H9 (cell line): ENCODE data around the gene C19orf81. TPM values are rescaled to one million over a fixed set of nuclear protein-coding genes. Genes with fewer than 3 reads are reported as not detected.

Source experiments
- DNase-seq: peaks from one replicate; pipeline ENCODE4 v3.0.0-alpha.2; 2017
- H2AFZ ChIP-seq: one replicate; pipeline ENCODE4 v1.6.1; 2013; ENCODE audit warnings: mild to moderate bottlenecking, low read length, control low read depth, moderate library complexity
- H2AK5ac ChIP-seq: 2 replicates; pipeline ENCODE4 v1.6.1; 2013; ENCODE audit warnings: low read length, control low read depth, mixed read lengths; ENCODE audit not compliant: insufficient read length
- H2BK120ac ChIP-seq: one replicate; pipeline ENCODE4 v1.6.1; 2013; ENCODE audit warnings: low read depth, mild to moderate bottlenecking, low read length, control low read depth, inconsistent platforms; ENCODE audit not compliant: poor library complexity, severe bottlenecking
- H2BK12ac ChIP-seq: 2 replicates; pipeline ENCODE4 v1.6.1; 2013; ENCODE audit warnings: low read length, control low read depth, mixed read lengths, low read depth; ENCODE audit not compliant: insufficient read length
- H2BK15ac ChIP-seq: 2 replicates; pipeline ENCODE4 v1.6.1; 2013; ENCODE audit warnings: low read depth, low read length, control low read depth
- H2BK20ac ChIP-seq: one replicate; pipeline ENCODE4 v1.6.1; 2013; ENCODE audit warnings: low read depth, mild to moderate bottlenecking, low read length, control low read depth, inconsistent platforms; ENCODE audit not compliant: poor library complexity, severe bottlenecking
- H2BK5ac ChIP-seq: 2 replicates; pipeline ENCODE4 v1.6.1; 2013; ENCODE audit warnings: low read length, control low read depth, mixed read lengths; ENCODE audit not compliant: insufficient read length
- H3K14ac ChIP-seq: 2 replicates; pipeline ENCODE4 v1.6.1; 2013; ENCODE audit warnings: low read length, control low read depth; ENCODE audit not compliant: insufficient read depth
- H3K18ac ChIP-seq: 2 replicates; pipeline ENCODE4 v1.6.1; 2013; ENCODE audit warnings: low read depth, mild to moderate bottlenecking, mixed read lengths, low read length, control low read depth; ENCODE audit not compliant: insufficient read length
- H3K23ac ChIP-seq: 2 replicates; pipeline ENCODE4 v1.6.1; 2013; ENCODE audit warnings: low read length, control low read depth, mixed read lengths, low read depth; ENCODE audit not compliant: insufficient read length
- H3K23me2 ChIP-seq: 2 replicates; pipeline ENCODE4 v1.6.1; 2013; ENCODE audit warnings: low read depth, mild to moderate bottlenecking, mixed read lengths, low read length, control low read depth; ENCODE audit not compliant: insufficient read length, poor library complexity, severe bottlenecking
- H3K27ac ChIP-seq: 2 replicates; pipeline ENCODE4 v1.5.1; 2013; ENCODE audit warnings: low read length, control low read depth, mixed read lengths, low read depth; ENCODE audit not compliant: insufficient read length
- H3K27me3 ChIP-seq: 2 replicates; pipeline ENCODE4 v1.6.1; 2013; ENCODE audit warnings: low read length, control low read depth, inconsistent platforms; ENCODE audit not compliant: insufficient read depth
- H3K4ac ChIP-seq: 2 replicates; pipeline ENCODE4 v1.6.1; 2013; ENCODE audit warnings: low read depth, mild to moderate bottlenecking, control low read depth, inconsistent platforms, low read length, moderate library complexity
- H3K4me1 ChIP-seq: 2 replicates; pipeline ENCODE4 v1.6.1; 2013; ENCODE audit warnings: low read length, control low read depth, inconsistent platforms; ENCODE audit not compliant: insufficient read depth
- H3K4me2 ChIP-seq: 2 replicates; pipeline ENCODE4 v1.6.1; 2013; ENCODE audit warnings: low read length, control low read depth, mixed read lengths; ENCODE audit not compliant: insufficient read length, insufficient read depth
- H3K56ac ChIP-seq: 2 replicates; pipeline ENCODE4 v1.6.1; 2013; ENCODE audit warnings: low read depth, mild to moderate bottlenecking, mixed read lengths, low read length, control low read depth; ENCODE audit not compliant: insufficient read length
- H3K79me1 ChIP-seq: 2 replicates; pipeline ENCODE4 v1.6.1; 2013; ENCODE audit warnings: low read depth, mild to moderate bottlenecking, moderate library complexity, low read length, control low read depth, inconsistent platforms; ENCODE audit not compliant: insufficient read depth, poor library complexity, severe bottlenecking
- H3K79me2 ChIP-seq: 2 replicates; pipeline ENCODE4 v1.6.1; 2013; ENCODE audit warnings: low read length, control low read depth, inconsistent platforms; ENCODE audit not compliant: insufficient read depth
- H3K9ac ChIP-seq: 2 replicates; pipeline ENCODE4 v1.6.1; 2013; ENCODE audit warnings: low read length, control low read depth, mixed read lengths; ENCODE audit not compliant: insufficient read length; ENCODE audit errors: extremely low read depth
- H3K9me3 ChIP-seq: one replicate; pipeline ENCODE4 v1.6.1; 2013; ENCODE audit warnings: low read depth, low read length, inconsistent platforms; ENCODE audit not compliant: control insufficient read depth
- H3T11ph ChIP-seq: one replicate; pipeline ENCODE4 v1.6.1; 2013; ENCODE audit warnings: mild to moderate bottlenecking, low read length, control low read depth, inconsistent platforms
- H4K20me1 ChIP-seq: one replicate; pipeline ENCODE4 v1.6.1; 2013; ENCODE audit not compliant: control insufficient read depth, insufficient read length, insufficient read depth
- H4K5ac ChIP-seq: 2 replicates; pipeline ENCODE4 v1.6.1; 2013; ENCODE audit warnings: low read depth, mild to moderate bottlenecking, mixed read lengths, low read length, control low read depth; ENCODE audit not compliant: insufficient read length
- H4K8ac ChIP-seq: replicated peaks from 2 replicates; pipeline ENCODE4 v1.6.1; 2013; ENCODE audit warnings: low read length, control low read depth, mixed read lengths, low read depth; ENCODE audit not compliant: insufficient read length
- H4K91ac ChIP-seq: 2 replicates; pipeline ENCODE4 v1.6.1; 2013; ENCODE audit warnings: low read depth, mild to moderate bottlenecking, moderate library complexity, mixed read lengths, low read length, control low read depth; ENCODE audit not compliant: insufficient read length
- H3K27ac Mint-ChIP-seq, 3 experiments: 2 replicates in 2 of 3; 3 replicates in 1 of 3; pipeline ENCODE4 v1.8.0; 2020 to 2021; ENCODE audit warnings: mixed read lengths in 3 of 3, mild to moderate bottlenecking in 1 of 3, moderate library complexity in 1 of 3
- H3K27me3 Mint-ChIP-seq: 2 replicates; pipeline ENCODE4 v1.8.0; 2021; ENCODE audit warnings: low read depth, mild to moderate bottlenecking, moderate library complexity, mixed read lengths
- H3K36me3 Mint-ChIP-seq, 3 experiments: 2 replicates in 2 of 3; 3 replicates in 1 of 3; pipeline ENCODE4 v1.8.0; 2020 to 2021; ENCODE audit warnings: low read depth in 3 of 3, mixed read lengths in 3 of 3; ENCODE audit not compliant: insufficient read depth in 1 of 3
- H3K4me1 Mint-ChIP-seq, 2 experiments: 2 replicates each; pipeline ENCODE4 v1.8.0; 2020; ENCODE audit warnings: mixed read lengths in 2 of 2
- H3K4me3 Mint-ChIP-seq, 2 experiments: 2 replicates in 1 of 2; 3 replicates in 1 of 2; pipeline ENCODE4 v1.8.0; 2020 to 2021; ENCODE audit warnings: mild to moderate bottlenecking in 2 of 2, mixed read lengths in 2 of 2, moderate library complexity in 1 of 2
- H3K9me3 Mint-ChIP-seq, 2 experiments: 2 replicates in 1 of 2; 3 replicates in 1 of 2; pipeline ENCODE4 v1.8.0; 2020; ENCODE audit warnings: mild to moderate bottlenecking in 2 of 2, mixed read lengths in 2 of 2, moderate library complexity in 1 of 2
- WGBS: extraction: QIAGEN DNeasy Blood & Tissue Kit; methylation state at CpG from one replicate; pipeline ENCODE4 v1.1.7; 2013; ENCODE audit warnings: missing lambda C conversion rate, low lambda C conversion rate, mixed read lengths; ENCODE audit not compliant: insufficient read length; ENCODE audit errors: extremely low coverage; 5-methylcytosine and 5-hydroxymethylcytosine counted together
- total RNA-seq: library from RNA; stranded (reverse); gene quantifications from 2 replicates; pipeline ENCODE4 v1.2.1, GENCODE V29; 2021
- TF ChIP-seq, protein P1 (sequence below): fragments of 200-600 bp; sonication (generic); conservative IDR thresholded peaks from 3 replicates; pipeline ENCODE4 v1.8.0; 2021; ENCODE audit warnings: antibody characterized with exemption, mild to moderate bottlenecking

Gene C19orf81
- total RNA-seq, 1 experiment from 2014 or later = 11.0 TPM

GRCh38 chr19:50626795-50627194 is 22.4 kb upstream of the C19orf81 start:
- H3K9ac ChIP-seq = no peak overlapping the region
- no peaks in the 10 kb centered on the region for H3K23me2 ChIP-seq
- no peak overlapping the region for H4K5ac ChIP-seq
- no peak overlapping the region for H3K27ac ChIP-seq
- no peaks in the 10 kb centered on the region for H3K9me3 ChIP-seq
- Mint-ChIP-seq H3K4me3 (no peak overlapping the region), H3K27ac (no peak overlapping the region), H3K27me3 (peaks cover 27% of the 10 kb centered on the region), H3K36me3 (no peaks in the 10 kb centered on the region; a peak in 1 of 7 replicates), H3K4me1 (peaks cover 0 to 6% of the 10 kb centered on the region in 2 experiments; a peak in 1 of 4 replicates), H3K9me3 (no peaks in the 10 kb centered on the region)
- no CpG with 5 or more reads among the region's 4 CpGs for WGBS
- H4K8ac ChIP-seq = no peak overlapping the region
- H2BK120ac ChIP-seq = no peak overlapping the region
- no peaks in the 10 kb centered on the region for H4K20me1 ChIP-seq
- TF ChIP-seq, protein P1, sequence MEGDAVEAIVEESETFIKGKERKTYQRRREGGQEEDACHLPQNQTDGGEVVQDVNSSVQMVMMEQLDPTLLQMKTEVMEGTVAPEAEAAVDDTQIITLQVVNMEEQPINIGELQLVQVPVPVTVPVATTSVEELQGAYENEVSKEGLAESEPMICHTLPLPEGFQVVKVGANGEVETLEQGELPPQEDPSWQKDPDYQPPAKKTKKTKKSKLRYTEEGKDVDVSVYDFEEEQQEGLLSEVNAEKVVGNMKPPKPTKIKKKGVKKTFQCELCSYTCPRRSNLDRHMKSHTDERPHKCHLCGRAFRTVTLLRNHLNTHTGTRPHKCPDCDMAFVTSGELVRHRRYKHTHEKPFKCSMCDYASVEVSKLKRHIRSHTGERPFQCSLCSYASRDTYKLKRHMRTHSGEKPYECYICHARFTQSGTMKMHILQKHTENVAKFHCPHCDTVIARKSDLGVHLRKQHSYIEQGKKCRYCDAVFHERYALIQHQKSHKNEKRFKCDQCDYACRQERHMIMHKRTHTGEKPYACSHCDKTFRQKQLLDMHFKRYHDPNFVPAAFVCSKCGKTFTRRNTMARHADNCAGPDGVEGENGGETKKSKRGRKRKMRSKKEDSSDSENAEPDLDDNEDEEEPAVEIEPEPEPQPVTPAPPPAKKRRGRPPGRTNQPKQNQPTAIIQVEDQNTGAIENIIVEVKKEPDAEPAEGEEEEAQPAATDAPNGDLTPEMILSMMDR = no peak
- H3K79me2 ChIP-seq = no peaks in the 10 kb centered on the region
- no peak overlapping the region for H2BK15ac ChIP-seq
- no peaks in the 10 kb centered on the region for H3K27me3 ChIP-seq
- no peaks in the 10 kb centered on the region for H3K4me1 ChIP-seq
- H2BK5ac ChIP-seq = no peak overlapping the region
- no peak for DNase-seq
- H3K14ac ChIP-seq = no peak overlapping the region; the same call in 1 of the 2 replicates
- H3K18ac ChIP-seq = no peak overlapping the region
- H3K4ac ChIP-seq = no peak overlapping the region
- no peak overlapping the region for H4K91ac ChIP-seq
- H3K79me1 ChIP-seq = no peaks in the 10 kb centered on the region
- H3K56ac ChIP-seq = no peak overlapping the region
- H3K23ac ChIP-seq = no peak overlapping the region
- no peak overlapping the region for H2AFZ ChIP-seq
- no peak overlapping the region for H2BK20ac ChIP-seq
- H2BK12ac ChIP-seq = no peak overlapping the region
- no peak overlapping the region for H3T11ph ChIP-seq
- no peak overlapping the region for H2AK5ac ChIP-seq
- H3K4me2 ChIP-seq = no peak overlapping the region
